Erythroblast (primary cell): ENCODE results near the gene BCAR3.

Experiments
- GATA1 ChIP-seq: IDR thresholded peaks from 2 replicates; pipeline ENCODE4 v1.6.1; 2011; ENCODE audit warnings: low read depth, mild to moderate bottlenecking, control low read depth, low read length, moderate library complexity
- POLR2A ChIP-seq: IDR thresholded peaks from 2 replicates; pipeline ENCODE4 v1.6.1; 2011; ENCODE audit warnings: mild to moderate bottlenecking, low read length

GRCh38 chr1:93681101-93681988 lies at the start of gene BCAR3:
- TF ChIP-seq POLR2A, result no peak
- TF ChIP-seq GATA1, result no peak
